H1 (cell line): ENCODE measurements around the gene DNAJC22. TPM values are rescaled to one million over a fixed set of nuclear protein-coding genes. Genes with fewer than 3 reads are reported as not detected.
A peak's percentile ranks its signal among the peaks of the same experiment; 100 is the strongest.

Experiments used
- CTCF ChIA-PET: fragments of 300-600 bp; sonication (Branson Sonifier 250); formaldehyde crosslinking; loops from one replicate; lab custom pipeline; 2021; ENCODE audit not compliant: partially characterized antibody; lab: Charles Lee
- POLR2A ChIA-PET: fragments of 300-600 bp; sonication (Branson Sonifier 250); formaldehyde crosslinking; loops from one replicate; lab custom pipeline; 2021; ENCODE audit warnings: inconsistent platforms; ENCODE audit not compliant: partially characterized antibody; lab: Charles Lee
- DNase-seq, 2 experiments: peaks; one replicate each; pipeline versions ENCODE4 v3.0.0 to v3.0.0-alpha.2; 2010 to 2022; ENCODE audit warnings: low spot score in 2 of 2, low read depth in 1 of 2, mixed read lengths in 1 of 2
- FAIRE-seq: peaks from 2 replicates; lab custom pipeline; 2011; peaks lifted over from hg19 to GRCh38; lab: Jason Lieb, UNC
- H2AFZ ChIP-seq: 2 replicates; pipeline ENCODE4 v1.8.1; 2012; ENCODE audit warnings: low read length, inconsistent platforms
- H2AK5ac ChIP-seq: 2 replicates; pipeline ENCODE4 v1.6.1; 2013; ENCODE audit warnings: low read depth, low read length
- H2BK120ac ChIP-seq: replicated peaks from 2 replicates; pipeline ENCODE3; 2013; ENCODE audit warnings: low read depth, low read length, inconsistent platforms
- H2BK12ac ChIP-seq: 2 replicates; pipeline ENCODE4 v1.6.1; 2013; ENCODE audit warnings: low read depth, low read length
- H2BK15ac ChIP-seq: 2 replicates; pipeline ENCODE4 v1.6.1; 2013; ENCODE audit warnings: low read length
- H2BK20ac ChIP-seq: 2 replicates; pipeline ENCODE4 v1.6.1; 2013; ENCODE audit warnings: low read length
- H2BK5ac ChIP-seq: 2 replicates; pipeline ENCODE4 v1.6.1; 2013; ENCODE audit warnings: low read depth, low read length
- H3K14ac ChIP-seq: 2 replicates; pipeline ENCODE4 v1.6.1; 2013; ENCODE audit warnings: inconsistent platforms; ENCODE audit not compliant: insufficient read length
- H3K18ac ChIP-seq: 2 replicates; pipeline ENCODE4 v1.6.1; 2013; ENCODE audit warnings: low read length; ENCODE audit errors: extremely low read depth
- H3K23ac ChIP-seq: 2 replicates; pipeline ENCODE4 v1.6.1; 2013; ENCODE audit warnings: inconsistent platforms; ENCODE audit not compliant: insufficient read length
- H3K23me2 ChIP-seq: 2 replicates; pipeline ENCODE4 v1.6.1; 2013; ENCODE audit warnings: low read depth, low read length
- H3K27ac ChIP-seq: 2 replicates; pipeline ENCODE4 v1.6.1; 2011; ENCODE audit warnings: low read depth, low read length, inconsistent platforms
- H3K27me3 ChIP-seq, 4 experiments: replicated peaks in 1 of 4; 1 replicate in 1 of 4; 2 replicates in 3 of 4; pipeline versions ENCODE4 v1.6.1 to v1.8.1; 2011 to 2013; ENCODE audit warnings: low read length in 3 of 4, mild to moderate bottlenecking in 3 of 4, inconsistent platforms in 2 of 4, mixed read lengths in 2 of 4, moderate library complexity in 1 of 4; ENCODE audit not compliant: control insufficient read depth in 3 of 4, insufficient read depth in 3 of 4; ENCODE audit errors: extremely low read depth in 1 of 4
- H3K36me3 ChIP-seq, 4 experiments: 2 replicates each; pipeline versions ENCODE4 v1.6.1 to v1.8.1; 2011 to 2013; ENCODE audit warnings: mild to moderate bottlenecking in 4 of 4, low read length in 3 of 4, moderate library complexity in 2 of 4, control low read depth in 1 of 4, inconsistent platforms in 1 of 4; ENCODE audit not compliant: insufficient read depth in 4 of 4, control insufficient read depth in 2 of 4
- H3K4ac ChIP-seq: replicated peaks from 2 replicates; pipeline ENCODE3; 2013; ENCODE audit warnings: low read length, low read depth, mixed read lengths, inconsistent platforms; ENCODE audit not compliant: insufficient read length
- H3K4me1 ChIP-seq, 4 experiments: replicated peaks in 1 of 4; 1 replicate in 1 of 4; 2 replicates in 3 of 4; pipeline versions ENCODE4 v1.6.1 to v1.8.1; 2011 to 2013; ENCODE audit warnings: low read length in 3 of 4, inconsistent platforms in 2 of 4, mixed read lengths in 1 of 4; ENCODE audit not compliant: insufficient read depth in 4 of 4, control insufficient read depth in 3 of 4
- H3K4me2 ChIP-seq, 2 experiments: 2 replicates each; pipeline versions ENCODE4 v1.6.1 to v1.8.1; 2011 to 2013; ENCODE audit warnings: low read depth in 2 of 2, low read length in 2 of 2, control low read depth in 1 of 2, inconsistent platforms in 1 of 2, mild to moderate bottlenecking in 1 of 2; ENCODE audit not compliant: insufficient read depth in 1 of 2
- H3K4me3 ChIP-seq, 4 experiments: fragments of 200-600, 300-600 bp in 1 of 4; sonication (generic), shearing (Covaris generic), sonication (Bioruptor Twin) in 1 of 4; 2 replicates each; pipeline versions ENCODE4 v1.5.1 to v1.8.1; 2011 to 2016; ENCODE audit warnings: low read length in 4 of 4, low read depth in 3 of 4, control low read depth in 2 of 4, inconsistent platforms in 2 of 4, mild to moderate bottlenecking in 2 of 4, mixed read lengths in 1 of 4, moderate library complexity in 1 of 4; ENCODE audit not compliant: insufficient read depth in 2 of 4; ENCODE audit errors: extremely low read depth in 1 of 4
- H3K56ac ChIP-seq: replicated peaks from 2 replicates; pipeline ENCODE3; 2013; ENCODE audit warnings: low read depth, mild to moderate bottlenecking, mixed read lengths, low read length, inconsistent platforms; ENCODE audit not compliant: insufficient read length
- H3K79me1 ChIP-seq: 2 replicates; pipeline ENCODE4 v1.6.1; 2013; ENCODE audit warnings: low read depth, low read length, control low read depth
- H3K79me2 ChIP-seq, 2 experiments: 2 replicates each; pipeline versions ENCODE4 v1.6.1 to v1.8.1; 2012 to 2013; ENCODE audit warnings: low read length in 2 of 2, mild to moderate bottlenecking in 2 of 2, inconsistent platforms in 1 of 2; ENCODE audit not compliant: insufficient read depth in 2 of 2, control insufficient read depth in 1 of 2
- H3K9ac ChIP-seq, 4 experiments: replicated peaks in 1 of 4; 1 replicate in 1 of 4; 2 replicates in 3 of 4; pipeline versions ENCODE4 v1.6.1 to v1.8.1; 2011 to 2013; ENCODE audit warnings: low read depth in 3 of 4, low read length in 3 of 4, control low read depth in 2 of 4, mild to moderate bottlenecking in 2 of 4, moderate library complexity in 2 of 4, inconsistent platforms in 1 of 4; ENCODE audit errors: extremely low read depth in 1 of 4
- H3K9me3 ChIP-seq, 2 experiments: 2 replicates each; pipeline versions ENCODE4 v1.6.1 to v1.8.1; 2012 to 2013; ENCODE audit warnings: mild to moderate bottlenecking in 2 of 2, moderate library complexity in 2 of 2, control low read depth in 1 of 2, inconsistent platforms in 1 of 2, low read depth in 1 of 2, low read length in 1 of 2, mixed read lengths in 1 of 2; ENCODE audit not compliant: insufficient read depth in 2 of 2
- H4K20me1 ChIP-seq, 2 experiments: replicated peaks in 1 of 2; 2 replicates each; pipeline versions ENCODE3 to v1.8.1; 2011 to 2013; ENCODE audit warnings: inconsistent platforms in 2 of 2, low read length in 2 of 2, mild to moderate bottlenecking in 1 of 2; ENCODE audit not compliant: insufficient read depth in 2 of 2, control insufficient read depth in 1 of 2
- H4K5ac ChIP-seq: 2 replicates; pipeline ENCODE4 v1.6.1; 2013; ENCODE audit warnings: low read length, low read depth, mixed read lengths, inconsistent platforms; ENCODE audit not compliant: insufficient read length
- H4K8ac ChIP-seq: 2 replicates; pipeline ENCODE4 v1.8.0; 2013; ENCODE audit warnings: mild to moderate bottlenecking, moderate library complexity, low read length, inconsistent platforms; ENCODE audit not compliant: insufficient read depth; ENCODE audit errors: extremely low read depth
- H4K91ac ChIP-seq: replicated peaks from 2 replicates; pipeline ENCODE3; 2013; ENCODE audit warnings: low read length, mixed read lengths, inconsistent platforms; ENCODE audit not compliant: insufficient read length
- CEBPB ChIP-seq: IDR thresholded peaks from 2 replicates; pipeline ENCODE4 v1.6.1; 2012; ENCODE audit warnings: low read depth, low read length
- CTCF ChIP-seq, 3 experiments: IDR thresholded peaks; 1 replicate in 2 of 3; 2 replicates in 1 of 3; pipeline versions ENCODE4 v1.5.1 to v1.6.1; 2011; ENCODE audit warnings: low read length in 3 of 3, mild to moderate bottlenecking in 3 of 3, inconsistent platforms in 2 of 3, low read depth in 1 of 3, moderate library complexity in 1 of 3; ENCODE audit not compliant: insufficient read depth in 1 of 3; ENCODE audit errors: control extremely low read depth in 1 of 3
- KDM4A ChIP-seq: IDR thresholded peaks from one replicate; pipeline ENCODE4 v1.7.1; 2012; ENCODE audit warnings: low read depth, mild to moderate bottlenecking, moderate library complexity, low read length, inconsistent platforms; ENCODE audit not compliant: severe bottlenecking
- MAFK ChIP-seq: IDR thresholded peaks from 2 replicates; pipeline ENCODE4 v1.6.1; 2012; ENCODE audit warnings: low read depth, mild to moderate bottlenecking, improper control_type of control experiment, low read length
- POLR2A ChIP-seq, 2 experiments: IDR thresholded peaks; 1 replicate in 1 of 2; 2 replicates in 1 of 2; pipeline ENCODE4 v1.6.1; 2011; ENCODE audit warnings: low read depth in 2 of 2, low read length in 2 of 2, mild to moderate bottlenecking in 2 of 2; ENCODE audit errors: control extremely low read depth in 1 of 2
- SP1 ChIP-seq: IDR thresholded peaks from 2 replicates; pipeline ENCODE4 v1.6.1; 2011; ENCODE audit warnings: low read depth, low read length
- SP2 ChIP-seq: IDR thresholded peaks from 2 replicates; pipeline ENCODE4 v1.6.1; 2012; ENCODE audit warnings: mild to moderate bottlenecking, low read length, inconsistent platforms
- SUZ12 ChIP-seq: fragments of 200-600 bp; sonication (generic); IDR thresholded peaks from 2 replicates; pipeline ENCODE4 v1.6.1; 2012; ENCODE audit warnings: mild to moderate bottlenecking, inconsistent platforms, low read length, moderate library complexity, mixed read lengths
- TCF12 ChIP-seq: IDR thresholded peaks from 2 replicates; pipeline ENCODE4 v1.6.1; 2011; ENCODE audit warnings: low read depth, mild to moderate bottlenecking, low read length
- WGBS, 2 experiments: shearing (Covaris generic) in 1 of 2; methylation state at CpG; one replicate each; pipeline versions ENCODE4 v1.1.6 to v1.1.7; 2013 to 2015; ENCODE audit warnings: low lambda C conversion rate in 2 of 2, mixed read lengths in 2 of 2, inconsistent platforms in 1 of 2, low coverage in 1 of 2, missing lambda C conversion rate in 1 of 2; ENCODE audit not compliant: insufficient replicate concordance in 2 of 2, insufficient coverage in 1 of 2, insufficient read length in 1 of 2; ENCODE audit errors: extremely low coverage in 1 of 2, missing lambda C conversion rate in 1 of 2; 5-methylcytosine and 5-hydroxymethylcytosine counted together
- polyA plus RNA-seq, 7 experiments: library from polyadenylated mRNA; depleted of rRNA in 3 of 7; stranded (reverse) in 5 of 7; unstranded in 2 of 7; fragments of >200 nt in 5 of 7; fragments of 200-250 nt in 2 of 7; gene quantifications; 1 replicate in 5 of 7; 2 replicates in 1 of 7; 4 replicates in 1 of 7; pipeline versions ENCODE4 v1.2.1 to v1.2.3, GENCODE V29; 2011 to 2013; ENCODE audit warnings: missing spikeins in 2 of 7, mixed read lengths in 2 of 7
- total RNA-seq: library from RNA; stranded (reverse); fragmentation: NEBNext Ultra II Directional; extraction: Animal tissue kit (Norgen Biotek cat#: 25700); gene quantifications from 2 replicates; pipeline ENCODE4 v1.2.1, GENCODE V29; 2021

Gene DNAJC22
- total and polyA plus RNA-seq, 2 of the 8 experiments (the other 6 are each of a cell fraction or from before 2014, with no cell fraction given), result 0.20 to 0.39 TPM

GRCh38 chr12:49347311-49348193 lies 864 bp downstream of the DNAJC22 start:
- no peaks in the 10 kb centered on the region for H3K9me3 ChIP-seq
- no peaks in the 10 kb centered on the region; a peak in 1 of 8 replicates for H3K36me3 ChIP-seq
- H3K79me2 ChIP-seq, result no peaks in the 10 kb centered on the region
- H3K4me3 ChIP-seq, result peak overlapping the region in 3 of 4 experiments; percentile 37 to 69 (median 38); a peak in 6 of 8 replicates
- peaks cover 49 to 73% (median 70%) of the 10 kb centered on the region in 4 experiments for H3K27me3 ChIP-seq
- no peak overlapping the region for H2BK120ac ChIP-seq
- H3K4me2 ChIP-seq, result peak overlapping the region; percentile 45 to 80
- FAIRE-seq (peak; percentile 66), DNase-seq (peak in 1 of 2 experiments; percentile 98)
- H3K14ac ChIP-seq, result no peak overlapping the region
- no peak overlapping the region for H4K5ac ChIP-seq
- H3K79me1 ChIP-seq, result no peaks in the 10 kb centered on the region
- peaks cover 4 to 22% (median 15%) of the 10 kb centered on the region in 4 experiments for H3K4me1 ChIP-seq
- peaks cover 10 to 18% of the 10 kb centered on the region in 2 experiments for H4K20me1 ChIP-seq
- ChIA-PET POLR2A (interaction anchor here (0.7 to 3.1 kb wide), 11 partner anchors 11 to 207 kb away, joined by 3 to 32 read pairs (median 5); partner anchors contain the start of genes C1QL4, PRPH, SPATS2 and TROAP), CTCF (interaction anchor here (0.5 to 26.7 kb wide), 47 partner anchors 8 to 722 kb away, joined by 3 to 538 read pairs (median 5); partner anchors contain the start of genes C1QL4, PRPH, SPATS2 and TROAP)
- H2BK15ac ChIP-seq, result no peak overlapping the region
- H3K23me2 ChIP-seq, result peaks cover 9% of the 10 kb centered on the region
- H3K18ac ChIP-seq, result peak overlapping the region; percentile 32; the same call in 1 of the 2 replicates
- H3K9ac ChIP-seq, result no peak overlapping the region
- H2AFZ ChIP-seq, result 0 out of 2 replicates have a peak overlapping the region, but pooled peaks have one; percentile 29
- H2BK20ac ChIP-seq, result no peak overlapping the region
- no peak overlapping the region for H3K27ac ChIP-seq
- H4K8ac ChIP-seq, result no peak overlapping the region
- no peak overlapping the region for H3K56ac ChIP-seq
- H3K4ac ChIP-seq, result no peak overlapping the region
- 0 out of 2 replicates have a peak overlapping the region, but pooled peaks have one; percentile 52 for H2BK12ac ChIP-seq
- H2AK5ac ChIP-seq, result no peak overlapping the region
- no peak overlapping the region for H2BK5ac ChIP-seq
- no peak overlapping the region for H3K23ac ChIP-seq
- WGBS, 2 experiments, result 10% methylated on average over 32 of the region's 37 CpGs; no CpG with 5 or more reads in 1 of the 2 experiments
- no peak overlapping the region for H4K91ac ChIP-seq
- TF ChIP-seq SUZ12 (peak; percentile 58; the same call in 1 of the 2 replicates), KDM4A (peak; percentile 15), SP2 (no peak), SP1 (no peak), POLR2A (IDR thresholded peaks at IDR 0.05; ENCODE audit: control extremely low read depth in 1 of 2, low read depth in 2 of 2, low read length in 2 of 2) (no peak), CTCF (IDR thresholded peaks at IDR 0.05; ENCODE audit: control extremely low read depth in 1 of 3, insufficient read depth in 1 of 3, low read depth in 1 of 3, low read length in 3 of 3) (peak; percentile 78 to 93 (median 92)), TCF12 (no peak), MAFK (no peak), CEBPB (no peak)
